K562 (cell line): Measurements from ENCODE around the gene LIMCH1. TPM values are rescaled to one million over a fixed set of nuclear protein-coding genes. Genes with fewer than 3 reads are reported as not detected.

Source experiments
- ATAC-seq: fragments of 200-7000 bp; cut with Tn5 transposase; 3 replicates; pipeline ENCODE4 v1.9.1; 2020; ENCODE audit warnings: moderate library complexity
- BruUV-seq: library from RNA; stranded (reverse); fragments of 400-500 nt; replicated peaks from 2 replicates; lab custom pipeline; 2021; lab: Mats Ljungman, UMichigan
- CTCF ChIA-PET: fragments of 300-600 bp; formaldehyde crosslinking; extraction: SDS; loops from one replicate; lab custom pipeline; 2021; ENCODE audit warnings: low intra/inter-chr PET ratio; lab: Yijun Ruan, JAX
- POLR2A ChIA-PET: fragments of 300-600, 350-650 bp; sonication (Branson Sonifier 250); formaldehyde crosslinking; extraction: SDS; loops from one replicate; lab custom pipeline; 2021; ENCODE audit warnings: antibody characterized with exemption, inconsistent platforms; lab: Yijun Ruan, JAX
- DNase-seq, 4 experiments: peaks; one replicate each; pipeline versions ENCODE4 v3.0.0 to v3.0.0-alpha.2; 2011 to 2018; ENCODE audit warnings: low spot score in 3 of 4, mixed read lengths in 3 of 4; ENCODE audit errors: extremely low read depth in 1 of 4
- FAIRE-seq: peaks from 2 replicates; lab custom pipeline; 2011; peaks lifted over from hg19 to GRCh38; lab: Jason Lieb, UNC
- H2AFZ ChIP-seq: 2 replicates; pipeline ENCODE4 v1.6.0; 2011; ENCODE audit warnings: low read depth, low read length, control low read depth, inconsistent platforms
- H3K27ac ChIP-seq: fragments of 200-600 bp; 3 replicates; pipeline ENCODE4 v1.8.0; 2011; ENCODE audit warnings: low read depth, mild to moderate bottlenecking, control low read depth, inconsistent platforms, low read length, moderate library complexity, mixed read lengths; ENCODE audit errors: extremely low read depth
- H3K27me3 ChIP-seq, 2 experiments: fragments of 300-600 bp in 1 of 2; 2 replicates in 1 of 2; 3 replicates in 1 of 2; pipeline versions ENCODE4 v1.6.0 to v1.8.0; 2011; ENCODE audit warnings: inconsistent platforms in 2 of 2, low read length in 2 of 2, mild to moderate bottlenecking in 1 of 2, mixed read lengths in 1 of 2, moderate library complexity in 1 of 2; ENCODE audit not compliant: control insufficient read depth in 2 of 2, insufficient read depth in 2 of 2
- H3K36me3 ChIP-seq: fragments of 300-600 bp; 3 replicates; pipeline ENCODE4 v1.8.0; 2011; ENCODE audit warnings: mild to moderate bottlenecking, low read length, inconsistent platforms; ENCODE audit not compliant: control insufficient read depth, insufficient read depth
- H3K4me1 ChIP-seq, 2 experiments: fragments of 200-600 bp in 1 of 2; replicated peaks in 1 of 2; 2 replicates in 1 of 2; 3 replicates in 1 of 2; pipeline versions ENCODE4 v1.5.1 to v1.8.0; 2011; ENCODE audit warnings: inconsistent platforms in 2 of 2, low read length in 2 of 2, mild to moderate bottlenecking in 1 of 2, mixed read lengths in 1 of 2, moderate library complexity in 1 of 2; ENCODE audit not compliant: control insufficient read depth in 2 of 2, insufficient read depth in 2 of 2
- H3K4me2 ChIP-seq: 2 replicates; pipeline ENCODE4 v1.6.1; 2011; ENCODE audit warnings: low read length, control low read depth, inconsistent platforms, mixed read lengths; ENCODE audit not compliant: insufficient read depth
- H3K4me3 ChIP-seq: fragments of 200-600 bp; sonication (generic), shearing (Covaris generic); 2 replicates; pipeline ENCODE4 v1.5.1; 2016; ENCODE audit warnings: control low read depth, inconsistent platforms
- H3K79me2 ChIP-seq: fragments of 200-600 bp; 3 replicates; pipeline ENCODE4 v1.8.0; 2011; ENCODE audit warnings: low read length, inconsistent platforms; ENCODE audit not compliant: control insufficient read depth, insufficient read depth
- H3K9ac ChIP-seq, 2 experiments: 2 replicates each; pipeline versions ENCODE4 v1.6.0 to v1.6.1; 2011; ENCODE audit warnings: low read depth in 2 of 2, low read length in 2 of 2, control low read depth in 1 of 2, inconsistent platforms in 1 of 2, mild to moderate bottlenecking in 1 of 2, mixed read lengths in 1 of 2; ENCODE audit not compliant: insufficient read depth in 1 of 2
- H3K9me1 ChIP-seq: one replicate; pipeline ENCODE4 v1.6.0; 2011; ENCODE audit warnings: inconsistent platforms, mild to moderate bottlenecking, low read length, moderate library complexity; ENCODE audit not compliant: control insufficient read depth, insufficient read depth
- H3K9me3 ChIP-seq: replicated peaks from 2 replicates; pipeline ENCODE4 v1.5.1; 2011; ENCODE audit warnings: low read depth, low read length, inconsistent platforms; ENCODE audit not compliant: control insufficient read depth, insufficient read depth
- H4K20me1 ChIP-seq: replicated peaks from 2 replicates; pipeline ENCODE4 v1.6.1; 2011; ENCODE audit warnings: low read length, inconsistent platforms, mixed read lengths; ENCODE audit not compliant: control insufficient read depth, insufficient read depth
- FOXA1 ChIP-seq: fragments of 450-650 bp; IDR thresholded peaks from 2 replicates; pipeline ENCODE4 v1.6.1; 2016; ENCODE audit warnings: mild to moderate bottlenecking, borderline replicate concordance
- HDAC1 ChIP-seq, 2 experiments: fragments of 450-650 bp; IDR thresholded peaks; 2 replicates each; pipeline ENCODE4 v1.6.1; 2016 to 2017; ENCODE audit warnings: inconsistent platforms in 1 of 2, mild to moderate bottlenecking in 1 of 2, moderate library complexity in 1 of 2
- MEIS2 ChIP-seq: fragments of 450-650 bp; IDR thresholded peaks from 2 replicates; pipeline ENCODE4 v1.6.1; 2014; ENCODE audit warnings: mild to moderate bottlenecking; ENCODE audit not compliant: partially characterized antibody
- MYNN ChIP-seq, 2 experiments: sonication (generic); formaldehyde crosslinking in 1 of 2; IDR thresholded peaks; 2 replicates each; pipeline versions ENCODE4 v1.5.0 to v1.6.1; 2016 to 2020; ENCODE audit warnings: antibody characterized with exemption in 1 of 2, missing genetic modification reagents in 1 of 2
- SPI1 ChIP-seq: IDR thresholded peaks from 2 replicates; pipeline ENCODE4 v1.6.1; 2011; ENCODE audit warnings: low read depth, low read length, control low read depth, borderline replicate concordance
- YY1 ChIP-seq, 3 experiments: IDR thresholded peaks; 2 replicates each; pipeline ENCODE4 v1.6.1; 2011; ENCODE audit warnings: low read length in 2 of 3, mild to moderate bottlenecking in 2 of 3, moderate library complexity in 2 of 3, borderline replicate concordance in 1 of 3, control low read depth in 1 of 3, low read depth in 1 of 3; ENCODE audit not compliant: insufficient read depth in 3 of 3, insufficient replicate concordance in 2 of 3, control insufficient read depth in 1 of 3, insufficient read length in 1 of 3; ENCODE audit errors: extremely low read depth in 1 of 3
- ZBTB7A ChIP-seq: IDR thresholded peaks from 2 replicates; pipeline ENCODE4 v1.6.1; 2011; ENCODE audit warnings: low read depth, mild to moderate bottlenecking, low read length, moderate library complexity, borderline replicate concordance; ENCODE audit not compliant: control insufficient read depth
- ZNF217 ChIP-seq: sonication (generic); formaldehyde crosslinking; IDR thresholded peaks from 2 replicates; pipeline ENCODE4 v1.8.0; 2022; ENCODE audit warnings: mild to moderate bottlenecking, missing genetic modification reagents
- ZNF316 ChIP-seq: fragments of 450-650 bp; IDR thresholded peaks from 2 replicates; pipeline ENCODE4 v1.6.1; 2016
- ZNF695 ChIP-seq: fragments of 450-650 bp; formaldehyde crosslinking; IDR thresholded peaks from 2 replicates; pipeline ENCODE4 v1.4.0; 2020; ENCODE audit warnings: mild to moderate bottlenecking, moderate library complexity
- WGBS: fragments of 100-300 bp; shearing (Covaris generic); methylation state at CpG from one replicate; pipeline ENCODE4 v1.1.6; 2016; ENCODE audit warnings: low coverage, mixed read lengths; ENCODE audit not compliant: insufficient coverage; ENCODE audit errors: missing lambda C conversion rate; 5-methylcytosine and 5-hydroxymethylcytosine counted together
- in situ Hi-C: fragments of 300-500 bp; cut with MboI; formaldehyde crosslinking; loops from 4 replicates; pipeline ENCODE4 v1.15.0; 2018; ENCODE audit warnings: inconsistent platforms, mixed read lengths
- intact Hi-C: fragments of 100-400 bp; cut with micrococcal nuclease; formaldehyde crosslinking; loops from 2 replicates; pipeline ENCODE4 v1.14.2; 2022
- polyA plus RNA-seq, 8 experiments: library from polyadenylated mRNA; depleted of rRNA in 4 of 8; stranded (reverse) in 5 of 8; unstranded in 3 of 8; fragments of >200 nt; fragmentation: Nextera tagmentation in 2 of 8; fragmentation: Illumina TruSeq in 1 of 8; extraction: Ambion mirVana in 2 of 8; extraction: Trizol in 1 of 8; gene quantifications; 2 replicates each; pipeline versions ENCODE4 v1.2.1 to v1.2.3, GENCODE V29; 2011 to 2014; ENCODE audit warnings: inconsistent platforms in 1 of 8, missing spikeins in 1 of 8
- total RNA-seq, 7 experiments: library from RNA; depleted of rRNA in 6 of 7; stranded (reverse); fragments of >200 nt in 6 of 7; fragmentation: Illumina TruSeq in 2 of 7; extraction: Trizol in 2 of 7; gene quantifications; 2 replicates each; pipeline versions ENCODE4 v1.2.1 to v1.2.3, GENCODE V29; 2011 to 2021; ENCODE audit warnings: low replicate concordance in 1 of 7
- TF ChIP-seq, protein P1 (sequence below): sonication (generic); formaldehyde crosslinking; IDR thresholded peaks from 2 replicates; pipeline ENCODE4 v1.8.1; 2023; ENCODE audit warnings: mild to moderate bottlenecking, missing genetic modification reagents

The LIMCH1 gene
- total and polyA plus RNA-seq, 9 of the 15 experiments (the other 6 are each of a cell fraction or from before 2014, with no cell fraction given) = 0.35 TPM; not detected in 8

- FAIRE-seq (no peak), DNase-seq (no peak), ATAC-seq (no peak)
- Histone ChIP-seq H3K27ac (no peak overlapping the region), H3K36me3 (no peaks in the 10 kb centered on the region), H3K9me1 (no peaks in the 10 kb centered on the region), H3K9me3 (no peaks in the 10 kb centered on the region), H2AFZ (no peak overlapping the region), H4K20me1 (no peaks in the 10 kb centered on the region), H3K27me3 (no peaks in the 10 kb centered on the region; a peak in 1 of 5 replicates), H3K4me3 (no peak overlapping the region), H3K9ac (no peak overlapping the region), H3K4me1 (no peaks in the 10 kb centered on the region), H3K4me2 (no peak overlapping the region), H3K79me2 (no peaks in the 10 kb centered on the region)
- in situ Hi-C loops = no loop called here
- no peak for TF ChIP-seq SPI1
- TF ChIP-seq ZNF695 (CRISPR knock-in tag) = no peak
- no peak for TF ChIP-seq MEIS2
- no peak for TF ChIP-seq ZBTB7A
- TF ChIP-seq, protein P1, sequence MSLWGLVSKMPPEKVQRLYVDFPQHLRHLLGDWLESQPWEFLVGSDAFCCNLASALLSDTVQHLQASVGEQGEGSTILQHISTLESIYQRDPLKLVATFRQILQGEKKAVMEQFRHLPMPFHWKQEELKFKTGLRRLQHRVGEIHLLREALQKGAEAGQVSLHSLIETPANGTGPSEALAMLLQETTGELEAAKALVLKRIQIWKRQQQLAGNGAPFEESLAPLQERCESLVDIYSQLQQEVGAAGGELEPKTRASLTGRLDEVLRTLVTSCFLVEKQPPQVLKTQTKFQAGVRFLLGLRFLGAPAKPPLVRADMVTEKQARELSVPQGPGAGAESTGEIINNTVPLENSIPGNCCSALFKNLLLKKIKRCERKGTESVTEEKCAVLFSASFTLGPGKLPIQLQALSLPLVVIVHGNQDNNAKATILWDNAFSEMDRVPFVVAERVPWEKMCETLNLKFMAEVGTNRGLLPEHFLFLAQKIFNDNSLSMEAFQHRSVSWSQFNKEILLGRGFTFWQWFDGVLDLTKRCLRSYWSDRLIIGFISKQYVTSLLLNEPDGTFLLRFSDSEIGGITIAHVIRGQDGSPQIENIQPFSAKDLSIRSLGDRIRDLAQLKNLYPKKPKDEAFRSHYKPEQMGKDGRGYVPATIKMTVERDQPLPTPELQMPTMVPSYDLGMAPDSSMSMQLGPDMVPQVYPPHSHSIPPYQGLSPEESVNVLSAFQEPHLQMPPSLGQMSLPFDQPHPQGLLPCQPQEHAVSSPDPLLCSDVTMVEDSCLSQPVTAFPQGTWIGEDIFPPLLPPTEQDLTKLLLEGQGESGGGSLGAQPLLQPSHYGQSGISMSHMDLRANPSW (CRISPR knock-in tag) = no peak
- TF ChIP-seq HDAC1 (IDR thresholded peaks at IDR 0.05) = no peak
- TF ChIP-seq YY1 (IDR thresholded peaks at IDR 0.05; ENCODE audit: borderline replicate concordance in 1 of 3, control insufficient read depth in 1 of 3, extremely low read depth in 1 of 3, insufficient read depth in 3 of 3, insufficient read length in 1 of 3, insufficient replicate concordance in 2 of 3, low read depth in 1 of 3, low read length in 2 of 3) = no peak
- TF ChIP-seq FOXA1 = no peak
- no peak for TF ChIP-seq ZNF217 (CRISPR knock-in tag)
- TF ChIP-seq MYNN (IDR thresholded peaks at IDR 0.05) = no peak
- no peak for TF ChIP-seq MYNN (CRISPR knock-in tag; IDR thresholded peaks at IDR 0.05)
- no peak for TF ChIP-seq ZNF316
- no TSS peak for BruUV-seq
- ChIA-PET POLR2A (interaction anchor here (1.0 kb wide), 1 partner anchor 12 kb away, joined by 3 read pairs; no protein-coding TSS in a partner anchor), CTCF (no interaction called here)
- intact Hi-C loops = no loop called here
- WGBS = 0% methylated on average over 4 of the region's 4 CpGs
Observed at GRCh38 chr4:41702770-41703169, 164.8 kb downstream of the LIMCH1 start.
